Measurements from ENCODE around the gene ANKRD6.

The ANKRD6 gene

DNA sequence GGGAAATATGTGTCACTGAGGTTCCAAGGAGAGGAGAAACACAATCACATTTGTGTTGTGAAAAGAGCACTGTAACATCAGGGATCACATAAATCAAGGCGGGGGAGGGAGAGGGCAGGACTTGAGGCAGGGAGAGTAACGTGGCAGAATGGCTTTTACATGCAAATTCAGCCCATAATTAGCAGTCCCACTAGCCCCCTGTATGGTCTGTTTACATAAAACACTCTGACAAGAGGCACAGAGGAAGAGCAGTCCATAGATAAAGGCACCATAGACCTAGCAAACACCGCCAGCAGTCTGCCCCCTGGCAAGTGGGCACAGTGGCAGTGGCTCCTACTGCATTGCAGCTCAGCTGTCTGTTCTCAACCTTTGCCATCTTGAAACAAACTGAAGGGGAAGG is 122.9 kb downstream of the ANKRD6 start:
- DNase-seq (ENCODE audit: low read depth in 2 of 2, low spot score in 1 of 2), result no peak

DNA sequence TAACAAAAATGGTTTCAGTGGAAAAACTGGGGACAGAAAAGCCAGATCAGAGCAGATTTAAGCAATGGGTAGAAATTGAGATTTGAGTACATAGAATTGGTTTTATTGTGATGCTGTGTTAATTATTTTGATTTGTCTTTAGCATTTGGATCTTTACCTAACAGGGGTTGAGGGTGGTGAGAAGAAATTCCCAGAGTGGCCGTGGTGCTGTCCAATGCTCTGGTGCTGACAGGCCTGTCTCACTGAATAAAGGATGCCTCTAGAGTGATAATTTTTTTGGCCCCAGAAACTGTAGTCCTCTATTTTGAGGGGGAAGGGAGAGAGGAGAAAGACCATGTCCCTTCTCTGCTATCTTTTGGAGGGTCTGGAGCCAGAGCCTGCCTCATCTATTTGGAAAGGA is 126.5 kb downstream of the ANKRD6 start:
- no peak for DNase-seq (ENCODE audit: low read depth in 2 of 2, low spot score in 1 of 2)

DNA sequence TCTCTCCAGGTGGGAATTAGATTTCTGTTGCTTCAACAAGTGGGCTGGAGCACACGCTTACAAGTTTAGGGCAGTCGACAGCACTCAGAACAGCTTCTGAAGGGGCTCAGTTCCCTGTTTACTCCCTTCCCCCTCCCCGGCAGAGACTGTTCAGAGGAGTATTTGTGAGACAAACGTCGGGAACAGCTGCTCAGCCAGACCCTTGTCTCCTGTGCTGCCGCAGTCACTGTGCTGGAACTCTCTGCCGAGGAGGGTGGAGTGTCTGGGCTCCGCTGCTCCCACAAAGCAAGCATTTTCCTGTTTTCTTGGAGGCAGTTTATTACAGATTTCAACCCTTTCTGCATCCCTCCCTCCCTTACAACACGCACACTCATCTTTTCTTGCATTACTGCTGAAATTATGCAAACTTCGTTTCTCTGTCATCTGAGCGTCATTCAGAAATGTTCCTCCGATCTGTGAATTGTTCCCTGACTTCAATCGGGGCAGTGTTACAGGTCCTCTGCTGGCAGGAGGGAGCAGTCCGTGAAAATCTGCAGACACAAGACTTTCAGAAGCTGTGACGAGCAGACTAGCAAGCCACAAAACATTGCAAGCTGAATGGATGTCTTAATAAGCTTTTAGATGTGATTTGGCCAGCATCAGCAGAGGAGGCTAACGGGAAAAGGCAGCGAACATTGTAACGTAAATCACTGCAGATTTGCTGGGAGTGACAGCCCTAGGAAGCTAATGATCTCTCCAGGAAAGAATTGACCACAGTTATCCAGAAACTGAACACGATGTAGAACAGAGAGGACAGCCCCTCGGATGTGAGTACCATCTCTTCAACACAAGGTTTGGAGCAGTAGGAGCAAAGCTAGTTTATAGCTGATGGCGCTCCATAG is 129.4 kb downstream of the ANKRD6 start:
- no peak for DNase-seq (ENCODE audit: low read depth in 2 of 2, low spot score in 1 of 2)

DNA sequence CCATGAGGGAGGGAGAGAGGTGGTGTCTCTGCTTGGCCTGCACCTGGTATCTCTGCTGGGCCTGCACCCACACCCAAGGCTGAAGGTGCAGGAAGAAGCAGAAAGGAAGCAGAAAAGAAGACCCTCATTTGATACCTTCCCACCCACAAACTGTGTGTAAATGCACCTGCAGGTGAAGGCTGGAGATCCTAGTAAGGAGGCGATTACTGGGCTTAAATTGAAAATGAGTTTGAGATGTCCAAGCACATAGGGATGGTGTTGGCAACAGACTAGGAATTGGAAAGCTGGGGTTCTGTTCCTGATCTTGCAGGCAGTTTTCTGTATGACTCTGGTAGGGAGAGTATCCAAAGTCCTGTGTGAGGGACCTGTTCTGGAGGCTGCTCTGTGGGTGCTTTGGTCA is 130.9 kb downstream of the ANKRD6 start:
- no peak for DNase-seq (ENCODE audit: low read depth in 2 of 2, low spot score in 1 of 2)

DNA sequence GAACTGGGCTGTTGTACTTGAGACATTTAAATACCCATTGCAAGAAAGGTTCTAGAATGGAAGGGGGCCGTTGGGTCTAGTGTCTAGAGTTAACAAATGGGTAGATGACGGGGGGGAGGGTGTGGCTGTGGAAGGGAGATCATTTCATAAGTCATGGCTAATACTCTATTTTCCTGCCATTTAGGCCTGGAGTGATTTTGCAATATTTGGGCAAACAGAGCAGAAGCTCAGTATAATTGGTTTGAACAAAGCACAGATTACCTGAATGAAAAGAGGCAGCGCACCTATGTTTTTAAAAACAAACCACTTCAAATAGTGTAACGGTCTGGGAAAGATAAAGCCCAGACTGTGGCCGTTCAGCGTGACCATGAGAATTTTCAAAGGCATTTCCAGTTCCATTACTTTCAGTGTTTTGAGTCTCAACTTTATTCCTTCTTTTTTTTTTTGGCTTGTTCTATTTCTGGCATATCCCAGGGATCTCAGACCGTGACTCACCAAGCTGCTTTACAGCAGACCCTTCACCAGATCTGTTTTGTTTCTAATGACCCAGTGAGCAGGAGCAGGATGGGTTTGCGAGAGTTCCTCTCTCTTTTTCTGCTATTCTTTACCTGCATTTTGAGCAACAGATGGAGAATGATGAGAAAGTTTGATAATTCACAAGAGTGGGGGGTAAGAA is 131.9 kb downstream of the ANKRD6 start:
- no peak for DNase-seq (ENCODE audit: low read depth in 2 of 2, low spot score in 1 of 2)

DNA sequence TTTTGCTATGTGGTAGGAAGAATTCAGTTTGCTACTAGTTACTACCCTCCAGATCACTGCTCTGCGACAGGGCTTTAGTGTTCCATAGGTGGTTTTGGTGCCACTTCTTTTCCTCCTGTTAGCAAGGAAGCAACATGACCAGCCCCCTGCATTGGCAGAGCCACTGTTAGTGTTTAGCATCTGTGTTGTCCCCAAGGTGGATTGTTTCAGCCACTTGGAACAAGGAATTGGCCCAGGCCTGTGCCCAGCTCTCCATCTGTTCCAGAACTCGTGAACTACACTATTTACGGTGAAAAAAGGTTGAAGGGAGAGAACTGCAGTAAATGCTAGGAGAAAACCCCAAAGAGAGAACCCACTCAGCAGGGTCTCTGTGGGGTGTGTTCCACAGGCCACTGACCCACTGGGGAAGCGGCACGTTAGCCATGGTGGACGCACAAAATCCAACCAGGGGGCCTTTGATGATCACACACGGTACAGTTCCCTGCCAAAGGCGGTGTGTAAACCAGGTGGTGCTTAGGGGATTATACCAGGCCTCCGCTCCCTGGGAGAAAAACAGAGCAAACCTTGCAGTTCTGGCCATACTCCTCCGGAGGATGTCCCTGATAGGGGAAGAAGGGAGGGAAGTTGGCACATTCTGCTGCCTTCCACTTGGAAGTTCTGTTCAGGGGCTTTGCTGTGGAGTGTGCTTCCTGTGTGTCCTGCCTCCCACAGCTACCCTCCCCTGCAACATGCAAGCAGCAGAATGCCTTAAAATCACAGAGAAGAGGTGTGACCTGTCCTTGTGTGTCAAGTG is 133.3 kb downstream of the ANKRD6 start:
- no peak for DNase-seq (ENCODE audit: low read depth in 2 of 2, low spot score in 1 of 2)

DNA sequence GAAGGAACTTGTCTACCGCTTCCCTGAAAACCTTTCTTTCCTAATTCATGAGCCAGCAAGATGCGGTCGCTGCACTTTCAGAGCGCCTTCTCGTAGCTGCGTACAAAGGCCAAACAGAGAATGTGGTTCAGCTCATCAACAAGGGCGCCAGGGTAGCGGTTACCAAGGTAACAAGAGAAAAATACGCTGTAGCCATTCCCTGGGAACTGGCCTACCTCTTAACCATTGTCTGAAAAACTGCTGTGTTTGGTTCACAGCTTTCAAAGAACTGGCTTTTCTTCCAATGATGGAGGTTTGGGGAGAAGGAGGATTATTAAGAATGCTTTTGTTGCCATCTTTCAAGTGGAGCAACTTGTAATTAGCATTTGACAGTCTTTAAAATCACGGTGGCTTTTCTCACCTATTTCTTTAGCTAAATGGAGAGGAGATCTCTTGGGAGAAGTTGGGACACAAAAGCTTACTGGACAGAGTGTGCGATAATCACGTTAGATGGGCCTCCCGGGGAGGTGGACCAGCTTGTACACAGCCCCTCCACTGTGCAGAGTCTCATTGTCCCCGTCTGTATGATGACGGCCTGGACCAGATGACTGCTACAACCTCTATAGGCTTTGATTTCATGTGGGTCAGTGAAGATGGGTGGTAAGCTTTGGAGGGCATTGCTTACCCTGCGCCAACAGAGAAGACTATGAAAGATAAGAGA is 134.1 kb downstream of the ANKRD6 start:
- DNase-seq (ENCODE audit: low read depth in 2 of 2, low spot score in 1 of 2), result no peak

DNA sequence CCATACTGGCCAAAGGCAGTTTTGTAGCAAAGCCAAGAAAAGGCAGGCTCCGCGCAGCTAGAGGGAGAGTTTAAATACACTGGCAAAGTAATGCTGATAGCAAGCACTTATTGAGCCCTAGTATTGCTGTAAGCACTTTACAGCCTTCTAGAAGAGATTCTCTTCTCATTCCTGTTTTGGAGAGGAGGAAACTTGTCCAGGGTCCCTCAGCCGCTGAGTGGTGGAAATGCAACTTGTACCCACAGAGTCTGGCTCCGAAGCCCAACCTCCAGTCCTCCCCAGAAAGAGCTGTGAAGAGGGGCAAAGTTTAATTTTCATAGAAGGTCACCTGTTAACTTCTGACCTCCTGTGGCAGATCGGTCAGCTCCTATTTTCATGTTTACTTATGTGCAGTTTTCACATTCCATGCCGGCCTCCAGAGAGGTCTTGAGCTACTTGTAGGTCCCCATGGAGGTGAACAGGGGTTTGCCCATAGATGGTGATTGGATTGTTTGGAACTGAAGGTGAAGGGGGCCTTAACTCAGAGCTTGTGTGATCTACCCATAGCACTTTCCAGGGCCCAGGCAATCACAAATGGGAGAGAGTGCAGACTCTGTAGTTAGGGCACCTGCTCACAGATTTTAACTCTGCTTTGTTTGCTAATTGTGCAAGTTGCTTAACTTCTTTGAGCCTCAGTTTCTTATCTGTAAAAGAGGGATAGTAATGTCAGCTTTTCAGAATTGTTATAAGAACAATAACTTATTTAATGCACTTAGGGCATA is 134.9 kb downstream of the ANKRD6 start:
- no peak for DNase-seq (ENCODE audit: low read depth in 2 of 2, low spot score in 1 of 2)

DNA sequence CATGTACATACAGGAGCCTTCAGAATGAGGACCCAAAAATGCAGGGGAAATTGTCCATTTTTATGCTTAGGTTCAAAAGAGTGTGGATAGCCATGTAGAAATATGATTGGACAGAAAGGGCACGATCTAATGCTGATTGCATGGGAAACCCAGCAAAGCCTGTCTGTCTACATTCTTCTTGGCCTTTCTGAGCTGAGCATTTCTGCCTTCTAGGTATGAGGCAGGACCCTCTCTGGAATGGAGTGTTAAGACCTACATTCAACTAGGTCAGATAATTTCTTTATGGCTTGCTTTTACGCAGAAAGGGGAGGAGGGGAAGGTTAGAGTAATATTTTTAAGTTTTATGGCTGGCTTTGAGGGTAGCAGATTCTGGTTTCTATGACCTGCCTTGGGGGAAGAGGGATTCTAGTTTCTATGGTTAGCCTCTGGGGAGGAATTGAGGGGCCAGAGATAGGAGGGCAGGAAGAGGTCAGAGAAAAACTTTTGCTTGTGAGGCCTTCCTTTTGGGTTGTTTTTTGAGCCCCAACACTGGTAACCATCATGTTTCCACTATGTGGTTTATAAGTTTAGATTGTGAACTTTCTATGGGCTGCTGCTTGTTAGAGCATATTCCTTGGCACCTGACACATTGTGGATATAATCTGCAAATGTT is 142.1 kb downstream of the ANKRD6 start:
- DNase-seq (ENCODE audit: low read depth in 2 of 2, low spot score in 1 of 2), result no peak

DNA sequence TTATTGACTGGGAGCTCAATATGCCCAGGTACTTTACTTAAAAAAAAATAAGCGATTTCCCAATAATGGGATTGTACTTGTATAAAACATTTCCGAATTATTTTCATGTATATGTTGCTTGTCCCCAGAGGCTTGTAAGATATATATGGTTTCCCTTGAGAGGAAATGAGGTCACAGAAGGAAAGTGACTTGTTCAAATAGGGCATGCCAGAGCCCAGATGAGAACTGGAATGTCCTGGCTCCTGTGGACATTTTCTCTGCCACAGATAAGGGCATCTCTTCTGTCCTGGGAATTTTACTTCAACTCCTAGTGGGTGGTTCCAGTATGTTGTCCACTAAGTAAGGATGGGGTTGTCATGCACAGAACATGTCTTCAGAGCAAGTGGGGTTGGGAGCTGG is 142.6 kb downstream of the ANKRD6 start:
- no peak for DNase-seq (ENCODE audit: low read depth in 2 of 2, low spot score in 1 of 2)

DNA sequence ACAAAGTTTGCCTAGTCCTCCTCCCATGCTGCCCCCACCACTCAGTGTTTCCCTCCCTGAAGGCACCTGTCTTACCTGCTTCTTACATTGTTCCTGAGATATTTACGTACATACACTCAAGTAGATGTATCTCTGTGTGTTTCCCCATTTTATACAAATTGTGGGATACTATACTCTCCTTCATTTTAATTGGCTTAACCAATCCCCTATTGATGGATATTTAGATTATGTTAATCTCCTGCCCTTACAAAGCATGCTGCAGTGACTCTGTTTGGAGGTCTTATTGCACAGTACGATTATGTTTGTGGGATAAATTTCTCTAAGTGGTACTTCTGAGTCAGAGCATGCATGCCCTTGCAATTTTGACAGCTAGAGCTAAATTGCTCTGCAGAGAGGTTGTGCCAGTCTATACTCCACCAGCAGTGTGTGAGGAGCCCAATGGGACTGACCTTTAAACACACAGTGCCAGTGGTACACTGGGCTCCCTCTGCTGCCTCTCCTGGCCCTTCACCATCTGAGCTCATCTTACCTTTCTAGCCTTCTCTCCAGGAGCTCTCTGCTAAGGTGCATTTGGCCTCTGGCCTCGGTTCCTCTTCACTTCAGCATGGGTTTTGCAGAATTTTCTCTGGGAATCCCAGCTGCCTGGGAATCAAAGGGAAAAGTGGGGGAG is 148.2 kb downstream of the ANKRD6 start:
- DNase-seq (ENCODE audit: low read depth in 2 of 2, low spot score in 1 of 2), result no peak

DNA sequence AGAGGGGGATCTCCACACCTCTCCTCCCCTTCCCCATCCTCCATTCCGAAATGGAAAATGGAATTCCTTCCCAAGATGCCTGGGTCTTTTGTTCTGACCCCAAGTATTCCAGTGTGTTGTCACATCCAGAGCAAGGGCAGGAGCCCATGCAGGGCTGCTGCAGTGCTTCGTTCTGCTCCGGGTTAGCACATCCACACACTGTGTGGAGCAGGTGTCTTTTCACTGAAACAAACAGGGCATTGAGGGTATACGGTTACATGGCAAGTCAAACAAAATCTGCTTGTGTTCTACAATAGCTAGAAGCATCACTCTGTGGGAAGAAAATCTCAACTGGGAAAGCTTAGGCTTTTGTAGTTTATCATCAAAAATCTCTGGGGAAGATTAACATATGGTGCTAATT is 148.7 kb downstream of the ANKRD6 start:
- no peak for DNase-seq (ENCODE audit: low read depth in 2 of 2, low spot score in 1 of 2)

DNA sequence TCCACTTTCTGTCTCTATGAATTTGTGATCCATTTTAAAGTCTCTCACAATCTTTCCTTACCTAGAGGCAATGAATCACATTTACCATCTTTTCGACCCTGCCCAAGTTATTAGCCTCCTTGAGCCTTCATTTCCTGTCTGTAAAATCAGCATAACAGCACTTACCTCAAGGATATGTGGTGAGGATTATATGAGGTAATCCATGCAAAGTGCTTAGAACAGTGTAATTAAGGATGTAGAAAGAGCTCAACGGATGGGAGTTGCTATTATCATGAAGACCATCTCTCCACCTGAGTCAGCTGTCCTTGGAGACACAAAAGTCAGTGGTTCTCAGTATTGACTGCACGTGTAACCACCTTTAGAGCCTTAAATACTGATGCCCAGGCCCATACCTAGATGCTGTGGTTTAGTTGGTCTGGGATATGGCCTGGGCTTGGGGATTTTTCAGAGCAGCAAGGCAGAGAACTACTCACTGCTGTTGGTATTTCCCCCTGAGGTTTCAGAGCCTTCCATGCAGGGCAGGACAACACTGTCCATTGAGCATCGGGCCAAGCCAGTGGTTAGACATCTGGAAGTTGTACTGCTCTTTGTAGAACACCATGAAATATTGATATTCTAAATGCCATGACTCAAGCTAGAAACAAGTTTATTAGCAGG is 149.8 kb downstream of the ANKRD6 start:
- no peak for DNase-seq (ENCODE audit: low read depth in 2 of 2, low spot score in 1 of 2)

DNA sequence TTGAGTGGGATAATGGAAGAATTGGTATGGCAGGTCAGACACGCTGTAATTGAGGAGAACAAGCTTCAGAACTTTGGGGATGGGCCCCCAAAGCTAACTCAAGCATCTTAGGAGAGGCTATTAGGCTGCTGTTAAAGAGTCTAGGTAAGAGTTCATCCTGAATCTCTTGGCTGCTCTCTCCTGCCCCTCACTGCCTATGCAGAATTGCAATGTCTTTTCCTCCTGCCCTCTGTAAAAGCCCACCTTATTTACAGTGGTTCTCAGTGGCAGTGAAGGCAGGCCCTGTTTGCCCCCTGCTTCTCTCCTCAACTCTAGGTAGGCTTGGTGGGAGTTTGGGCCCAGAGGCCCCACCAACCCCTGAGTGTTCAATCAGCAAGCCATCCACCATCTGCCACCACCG is 150.6 kb downstream of the ANKRD6 start:
- DNase-seq (ENCODE audit: low read depth in 2 of 2, low spot score in 1 of 2), result no peak

DNA sequence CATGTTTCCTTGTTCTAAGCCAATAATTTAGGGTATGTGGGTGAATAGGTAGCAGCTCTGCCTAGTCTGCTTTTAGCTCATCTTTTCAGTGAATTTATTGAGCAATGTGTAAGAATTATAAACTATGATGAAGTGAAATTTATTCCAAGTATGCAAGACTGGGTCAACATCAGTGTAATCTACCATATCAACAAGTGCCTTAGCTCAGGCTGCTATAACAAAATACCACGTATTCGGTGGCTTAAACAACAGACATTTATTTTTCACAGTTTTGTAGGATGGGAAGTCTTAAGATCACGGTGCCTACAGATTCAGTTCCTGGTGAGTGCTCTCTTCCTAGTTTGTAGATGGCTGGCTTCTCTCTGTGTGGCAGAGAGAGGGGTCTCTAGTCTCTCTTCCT is 151.6 kb downstream of the ANKRD6 start:
- no peak for DNase-seq (ENCODE audit: low read depth in 2 of 2, low spot score in 1 of 2)

DNA sequence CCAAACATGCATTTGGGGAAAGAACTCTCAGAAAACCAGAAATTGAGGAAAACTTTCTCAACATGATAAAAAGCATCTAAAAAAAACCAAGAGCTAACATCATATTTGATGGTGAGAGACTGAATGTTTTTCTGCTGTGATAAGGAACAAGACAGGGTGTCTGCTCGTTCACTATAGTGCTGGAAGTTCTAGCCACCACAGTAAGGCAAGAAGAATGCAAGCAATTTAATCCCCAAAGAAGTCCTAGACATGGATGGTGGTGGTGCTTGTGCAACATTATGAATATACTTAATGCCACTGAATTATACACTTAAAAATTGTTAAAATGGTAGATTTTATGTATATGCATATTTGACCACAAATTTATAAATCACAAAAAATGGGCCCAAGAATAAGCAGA is 152.2 kb downstream of the ANKRD6 start:
- DNase-seq (ENCODE audit: low read depth in 2 of 2, low spot score in 1 of 2), result no peak

DNA sequence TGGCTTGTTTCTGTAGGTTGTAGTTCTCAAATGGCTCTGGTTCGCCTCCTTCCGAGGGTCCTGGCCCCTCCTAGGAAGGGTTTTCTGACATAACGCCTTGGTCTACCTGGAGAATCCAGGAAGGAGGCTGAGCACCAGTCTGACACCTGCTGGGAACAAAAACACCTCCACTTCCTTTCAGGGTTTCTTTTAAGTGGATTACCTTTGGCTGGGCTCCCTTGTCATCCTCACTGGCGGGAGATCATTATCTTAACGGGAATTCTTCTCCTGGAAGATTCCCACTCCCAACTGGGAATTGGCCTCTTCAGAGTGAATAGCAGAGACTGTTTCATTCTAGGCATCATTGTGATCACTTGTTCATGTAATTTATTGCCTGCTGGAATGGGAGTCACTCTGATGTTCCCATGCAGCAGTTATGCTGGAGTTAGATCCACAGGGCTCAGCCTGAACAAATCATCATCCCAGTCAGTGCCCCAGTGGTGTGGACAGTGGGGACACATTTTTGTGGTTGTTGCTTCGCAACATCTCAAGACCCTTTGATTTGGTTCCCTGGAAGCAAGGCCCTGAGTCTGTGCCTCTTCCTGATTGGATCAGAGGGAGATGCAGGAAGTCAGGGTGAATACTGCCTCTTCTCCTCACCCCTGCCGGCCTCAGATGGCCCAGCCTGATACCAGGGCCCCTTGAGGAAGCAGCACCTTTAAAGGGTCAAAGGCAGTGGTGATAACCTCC is 156.5 kb downstream of the ANKRD6 start:
- DNase-seq (ENCODE audit: low read depth in 2 of 2, low spot score in 1 of 2), result no peak

DNA sequence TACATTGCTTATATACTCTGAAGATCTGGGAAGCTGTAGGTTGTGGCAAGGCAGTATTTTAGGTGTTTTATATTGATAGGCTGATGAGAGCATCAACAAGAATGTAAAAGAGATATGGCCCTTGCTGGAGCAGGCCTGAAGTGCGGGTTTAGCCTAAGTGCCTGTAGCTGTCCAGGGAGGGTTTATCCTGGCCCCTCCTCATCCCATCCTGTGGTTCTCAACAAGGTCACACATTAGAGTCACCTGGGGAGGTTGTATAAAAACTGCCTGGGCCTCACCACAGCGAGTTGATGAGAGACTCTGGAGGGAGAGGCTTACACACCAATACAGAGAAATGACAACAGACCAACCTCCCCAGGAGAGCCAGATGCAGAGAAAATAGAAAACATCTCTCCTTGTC is 157.2 kb downstream of the ANKRD6 start:
- no peak for DNase-seq (ENCODE audit: low read depth in 2 of 2, low spot score in 1 of 2)

Data from stimulated activated CD8-positive, alpha-beta memory T cell treated with anti-CD3 and anti-CD28 coated beads, Interleukin-4, amount 100 ng/mL, for 4 hours (primary cell).